OCI-LY7 (cell line): ENCODE data around the gene RBM4. TPM values are rescaled to one million over a fixed set of nuclear protein-coding genes. Genes with fewer than 3 reads are reported as not detected.

Source experiments
- BruUV-seq: library from RNA; stranded (reverse); fragments of 400-500 nt; replicated peaks from 2 replicates; lab custom pipeline; 2021; lab: Mats Ljungman, UMichigan
- CTCF ChIA-PET: fragments of 300-600 bp; sonication (Branson Sonifier 250); formaldehyde crosslinking; loops from one replicate; lab custom pipeline; 2022; ENCODE audit warnings: antibody characterized with exemption; ENCODE audit not compliant: unreplicated experiment; lab: Charles Lee
- POLR2A ChIA-PET: fragments of 300-600 bp; sonication (Branson Sonifier 250); formaldehyde crosslinking; loops from one replicate; lab custom pipeline; 2022; ENCODE audit warnings: antibody characterized with exemption; lab: Charles Lee
- DNase-seq: peaks from one replicate; pipeline ENCODE4 v3.0.0-alpha.2; 2015; ENCODE audit warnings: low spot score
- H2AFZ ChIP-seq: fragments of 200-600 bp; sonication (generic), shearing (Covaris generic); 2 replicates; pipeline ENCODE4 v1.6.1; 2014; ENCODE audit warnings: mild to moderate bottlenecking, antibody characterized with exemption, low read length, moderate library complexity
- H3K27ac ChIP-seq: fragments of 200-600 bp; sonication (generic); 2 replicates; pipeline ENCODE4 v1.5.1; 2014; ENCODE audit warnings: mixed run types, low read depth, mild to moderate bottlenecking, moderate library complexity, low read length, inconsistent platforms; ENCODE audit not compliant: poor library complexity, severe bottlenecking
- H3K36me3 ChIP-seq: fragments of 200-600 bp; sonication (generic); 2 replicates; pipeline ENCODE4 v1.6.1; 2014; ENCODE audit warnings: mild to moderate bottlenecking, antibody characterized with exemption, low read length, moderate library complexity, mixed read lengths; ENCODE audit not compliant: insufficient read depth
- H3K4me1 ChIP-seq: fragments of 200-600 bp; sonication (generic); 2 replicates; pipeline ENCODE4 v1.5.1; 2014; ENCODE audit warnings: mild to moderate bottlenecking, low read length; ENCODE audit not compliant: insufficient read depth, poor library complexity, severe bottlenecking
- H3K4me2 ChIP-seq: fragments of 200-600 bp; sonication (generic); 2 replicates; pipeline ENCODE4 v1.6.1; 2014; ENCODE audit warnings: mild to moderate bottlenecking, low read length
- H3K4me3 ChIP-seq: fragments of 200-600 bp; sonication (generic); 2 replicates; pipeline ENCODE4 v1.5.1; 2014; ENCODE audit warnings: mild to moderate bottlenecking, low read depth, low read length; ENCODE audit not compliant: poor library complexity, severe bottlenecking
- H3K79me2 ChIP-seq: fragments of 200-600 bp; sonication (generic); 2 replicates; pipeline ENCODE4 v1.6.1; 2016; ENCODE audit warnings: low read depth, mild to moderate bottlenecking, low read length, moderate library complexity, mixed read lengths; ENCODE audit not compliant: insufficient read depth
- H3K9me2 ChIP-seq: fragments of 200-600 bp; sonication (generic); 2 replicates; pipeline ENCODE4 v1.6.1; 2016; ENCODE audit warnings: mild to moderate bottlenecking, low read length, mixed read lengths; ENCODE audit not compliant: insufficient read depth
- H3K9me3 ChIP-seq: fragments of 200-600 bp; sonication (generic); 2 replicates; pipeline ENCODE4 v1.6.1; 2014; ENCODE audit warnings: mild to moderate bottlenecking, mixed run types, low read length, mixed read lengths
- H4K20me1 ChIP-seq: fragments of 200-600 bp; sonication (generic); 2 replicates; pipeline ENCODE4 v1.6.1; 2014; ENCODE audit warnings: mild to moderate bottlenecking, antibody characterized with exemption, low read length, moderate library complexity, mixed read lengths; ENCODE audit not compliant: insufficient read depth
- EZH2phosphoT487 ChIP-seq: fragments of 200-600 bp; sonication (generic); IDR thresholded peaks from 2 replicates; pipeline ENCODE4 v1.6.1; 2018; ENCODE audit warnings: low read depth, borderline replicate concordance, mild to moderate bottlenecking, mixed run types, antibody characterized with exemption, low read length, moderate library complexity, mixed read lengths
- intact Hi-C: fragments of 100-400 bp; cut with micrococcal nuclease; formaldehyde crosslinking; loops from one replicate; pipeline ENCODE4 v1.10.0; 2022; ENCODE audit not compliant: unreplicated experiment
- total RNA-seq, 2 experiments: library from RNA; depleted of rRNA in 1 of 2; stranded (reverse); fragments of >200 nt in 1 of 2; shearing (Covaris generic) in 1 of 2; gene quantifications; 2 replicates each; pipeline ENCODE4 v1.2.3, GENCODE V29; 2014 to 2022
- TF ChIP-seq, protein P1 (sequence below): fragments of 200-600 bp; sonication (generic); conservative IDR thresholded peaks from 2 replicates; pipeline ENCODE4 v1.5.1; 2014; ENCODE audit warnings: mild to moderate bottlenecking, antibody characterized with exemption, low read length, moderate library complexity, mixed read lengths

Gene RBM4
- total RNA-seq, 2 experiments from 2014 or later = 66.0 to 139 TPM

DNA sequence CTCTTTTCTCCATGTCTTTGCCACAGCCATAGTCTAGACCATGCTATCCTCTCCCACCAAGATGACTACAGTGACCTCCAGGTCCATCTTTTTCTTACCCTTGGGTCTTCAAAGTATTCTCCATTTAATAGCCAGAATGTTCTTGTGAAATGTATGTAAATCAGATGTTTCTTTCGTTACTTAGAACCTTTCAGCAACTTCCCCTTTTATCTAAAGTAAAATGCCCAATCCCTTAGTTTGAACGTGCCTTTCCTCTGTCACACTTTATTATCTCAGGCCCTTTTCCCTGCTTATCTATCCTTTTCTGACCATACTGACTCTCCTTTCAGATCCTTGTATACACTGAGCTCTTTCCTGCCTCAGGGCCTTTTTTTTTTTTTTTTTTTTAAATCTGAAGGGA lies 21.3 kb downstream of the RBM4 start:
- no peak overlapping the region for H2AFZ ChIP-seq
- intact Hi-C loops = no loop called here
- DNase-seq = peak; percentile 47
- H3K36me3 ChIP-seq = peaks cover 83% of the 10 kb centered on the region
- H3K27ac ChIP-seq = peak overlapping the region; percentile 65
- H3K9me2 ChIP-seq = no peaks in the 10 kb centered on the region
- H3K4me3 ChIP-seq = peak overlapping the region; percentile 33
- CTCF ChIA-PET = interaction anchor here (0.7 kb wide), 1 partner anchor 21 kb away, joined by 7 read pairs; no protein-coding TSS in a partner anchor
- peaks cover 44% of the 10 kb centered on the region for H3K79me2 ChIP-seq
- H3K9me3 ChIP-seq = no peaks in the 10 kb centered on the region
- peaks cover 24% of the 10 kb centered on the region for H3K4me1 ChIP-seq
- no TSS peak for BruUV-seq
- H3K4me2 ChIP-seq = peak overlapping the region; percentile 61
- POLR2A ChIA-PET = interaction anchor here (0.6 to 2.8 kb wide), 8 partner anchors 11 to 193 kb away, joined by 3 to 17 read pairs (median 6); partner anchors contain the start of genes RBM14 and RBM4
- TF ChIP-seq EZH2phosphoT487 = no peak
- TF ChIP-seq, protein P1, sequence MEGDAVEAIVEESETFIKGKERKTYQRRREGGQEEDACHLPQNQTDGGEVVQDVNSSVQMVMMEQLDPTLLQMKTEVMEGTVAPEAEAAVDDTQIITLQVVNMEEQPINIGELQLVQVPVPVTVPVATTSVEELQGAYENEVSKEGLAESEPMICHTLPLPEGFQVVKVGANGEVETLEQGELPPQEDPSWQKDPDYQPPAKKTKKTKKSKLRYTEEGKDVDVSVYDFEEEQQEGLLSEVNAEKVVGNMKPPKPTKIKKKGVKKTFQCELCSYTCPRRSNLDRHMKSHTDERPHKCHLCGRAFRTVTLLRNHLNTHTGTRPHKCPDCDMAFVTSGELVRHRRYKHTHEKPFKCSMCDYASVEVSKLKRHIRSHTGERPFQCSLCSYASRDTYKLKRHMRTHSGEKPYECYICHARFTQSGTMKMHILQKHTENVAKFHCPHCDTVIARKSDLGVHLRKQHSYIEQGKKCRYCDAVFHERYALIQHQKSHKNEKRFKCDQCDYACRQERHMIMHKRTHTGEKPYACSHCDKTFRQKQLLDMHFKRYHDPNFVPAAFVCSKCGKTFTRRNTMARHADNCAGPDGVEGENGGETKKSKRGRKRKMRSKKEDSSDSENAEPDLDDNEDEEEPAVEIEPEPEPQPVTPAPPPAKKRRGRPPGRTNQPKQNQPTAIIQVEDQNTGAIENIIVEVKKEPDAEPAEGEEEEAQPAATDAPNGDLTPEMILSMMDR = no peak
- no peaks in the 10 kb centered on the region for H4K20me1 ChIP-seq

DNA sequence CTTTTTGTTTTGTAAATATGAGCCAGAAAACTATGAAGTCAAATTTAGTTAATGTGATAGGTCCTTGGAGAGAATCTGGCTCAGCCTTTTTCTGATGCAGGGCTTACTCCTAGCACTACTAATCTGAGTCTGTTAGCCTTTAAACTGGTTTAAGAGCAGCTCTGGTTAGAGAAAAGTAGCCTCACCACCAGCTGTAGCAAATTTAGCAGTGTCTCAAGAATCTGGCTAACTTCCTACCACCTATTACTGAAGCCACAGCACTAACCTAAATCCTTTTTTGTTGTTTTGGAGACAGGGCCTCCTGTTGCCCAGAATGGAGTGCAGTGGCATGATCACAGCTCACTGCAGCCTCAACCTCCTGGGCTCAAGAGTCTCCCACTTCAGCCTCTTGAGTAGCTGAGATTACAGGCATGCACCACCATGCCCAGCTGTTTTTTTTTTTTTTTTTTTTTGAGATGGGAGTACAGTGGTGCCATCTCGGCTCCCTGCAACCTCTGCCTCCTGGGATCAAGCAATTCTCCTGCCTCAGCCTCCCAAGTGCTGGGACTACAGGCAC lies 25.3 kb downstream of the RBM4 start:
- Histone ChIP-seq H2AFZ (no peak overlapping the region), H3K4me3 (no peak overlapping the region), H4K20me1 (no peaks in the 10 kb centered on the region), H3K4me1 (peaks cover 16% of the 10 kb centered on the region), H3K27ac (no peak overlapping the region), H3K79me2 (peaks cover 40% of the 10 kb centered on the region), H3K36me3 (peaks cover 91% of the 10 kb centered on the region), H3K9me2 (no peaks in the 10 kb centered on the region), H3K9me3 (no peaks in the 10 kb centered on the region), H3K4me2 (no peak overlapping the region)
- no peak for DNase-seq
- POLR2A ChIA-PET = interaction anchor here (0.6 to 1.1 kb wide), 2 partner anchors 10 to 180 kb away, joined by 3 to 4 read pairs; no protein-coding TSS in a partner anchor
- intact Hi-C loops = no loop called here
- CTCF ChIA-PET = no interaction called here
- TF ChIP-seq, protein P1 = no peak
- no peak for TF ChIP-seq EZH2phosphoT487
- no TSS peak for BruUV-seq

DNA sequence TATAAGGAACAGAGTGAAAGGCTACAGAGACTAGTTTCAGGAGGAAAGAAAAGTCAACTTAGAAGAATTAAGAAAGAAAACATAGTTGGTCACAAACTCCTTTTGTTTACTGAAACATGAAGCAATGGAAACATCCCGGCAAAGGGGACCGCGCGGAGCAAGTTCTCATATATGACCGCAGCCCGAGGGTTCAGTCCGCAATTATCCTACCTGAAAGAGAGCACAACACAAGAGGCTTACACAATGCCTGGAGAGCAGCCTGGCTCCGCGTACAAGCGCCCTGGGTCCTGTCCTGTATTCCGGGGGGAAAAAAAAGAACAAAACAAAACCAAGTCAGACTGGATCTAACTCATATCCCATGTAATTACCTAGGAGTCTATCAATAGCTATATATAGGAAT lies 26.9 kb downstream of the RBM4 start:
- Histone ChIP-seq H4K20me1 (no peaks in the 10 kb centered on the region), H3K9me2 (no peaks in the 10 kb centered on the region), H3K4me3 (no peak overlapping the region), H3K9me3 (no peaks in the 10 kb centered on the region), H3K4me2 (no peak overlapping the region), H3K27ac (no peak overlapping the region), H3K4me1 (peaks cover 4% of the 10 kb centered on the region), H3K36me3 (peaks cover 90% of the 10 kb centered on the region), H2AFZ (no peak overlapping the region), H3K79me2 (peaks cover 34% of the 10 kb centered on the region)
- POLR2A ChIA-PET = no interaction called here
- DNase-seq = no peak
- CTCF ChIA-PET = no interaction called here
- TF ChIP-seq EZH2phosphoT487 = no peak
- TF ChIP-seq, protein P1 = no peak
- no TSS peak for BruUV-seq
- intact Hi-C loops = no loop called here
